Measurements from ENCODE around the gene ACOT8. TPM values are rescaled to one million over a fixed set of nuclear protein-coding genes. Genes with fewer than 3 reads are reported as not detected.
"Not testable (repeated sequence)": the region's sequence is repeated elsewhere in the genome, so short reads cannot be mapped to it uniquely, and the experiment has no call there.

ACOT8 gene
- total RNA-seq, 1 experiment from 2014 or later: 33.4 TPM

GRCh38 chr20:45878076-45878761 is 21.0 kb upstream of the ACOT8 start:
- Histone ChIP-seq H4K20me1 (ENCODE audit: insufficient read depth) (no peaks in the 10 kb centered on the region), H3K27ac (no peak overlapping the region), H3F3A (ENCODE audit: insufficient read depth, low read depth) (peaks cover 13% of the 10 kb centered on the region; the same call in 1 of the 2 replicates), H3K36me3 (ENCODE audit: low read depth) (peaks cover under 1% of the 10 kb centered on the region; the same call in 1 of the 2 replicates), H3K27me3 (ENCODE audit: insufficient read depth, low read depth) (no peaks in the 10 kb centered on the region), H3K4me1 (replicated peaks; ENCODE audit: insufficient read depth) (peaks cover 11% of the 10 kb centered on the region), H3K79me2 (ENCODE audit: low read depth) (peaks cover 21% of the 10 kb centered on the region), H3K4me2 (no peak overlapping the region), H3K4me3 (no peak overlapping the region), H3K9me3 (ENCODE audit: insufficient read depth, low read depth) (no peaks in the 10 kb centered on the region), H3K9me2 (ENCODE audit: insufficient read depth) (no peaks in the 10 kb centered on the region), H2AFZ (no peak overlapping the region)
- POLR2A ChIA-PET (ENCODE audit: unreplicated experiment): no interaction called here
- CTCF ChIA-PET: no interaction called here
- DNase-seq: no peak
- intact Hi-C loops (cut with micrococcal nuclease; ENCODE audit: unreplicated experiment): no loop called here
- TF ChIP-seq CTCF (conservative IDR thresholded peaks at IDR 0.05) (no peak), EZH2 (IDR thresholded peaks at IDR 0.05; ENCODE audit: low read depth) (no peak)
- BruUV-seq (replicated peaks): no TSS peak

- Histone ChIP-seq H3K27me3 (ENCODE audit: insufficient read depth, low read depth) (no peaks in the 10 kb centered on the region), H3K4me2 (no peak overlapping the region), H2AFZ (no peak overlapping the region), H3K27ac (no peak overlapping the region), H3K4me1 (replicated peaks; ENCODE audit: insufficient read depth) (peaks cover 18% of the 10 kb centered on the region), H3F3A (ENCODE audit: insufficient read depth, low read depth) (peaks cover 14% of the 10 kb centered on the region; the same call in 1 of the 2 replicates), H3K79me2 (ENCODE audit: low read depth) (no peaks in the 10 kb centered on the region), H3K36me3 (ENCODE audit: low read depth) (no peaks in the 10 kb centered on the region), H3K4me3 (no peak overlapping the region), H4K20me1 (ENCODE audit: insufficient read depth) (no peaks in the 10 kb centered on the region), H3K9me2 (ENCODE audit: insufficient read depth) (no peaks in the 10 kb centered on the region), H3K9me3 (ENCODE audit: insufficient read depth, low read depth) (no peaks in the 10 kb centered on the region)
- intact Hi-C loops (cut with micrococcal nuclease; ENCODE audit: unreplicated experiment): no loop called here
- peak in 1 of 2 experiments; percentile 25 for DNase-seq
- TF ChIP-seq CTCF (conservative IDR thresholded peaks at IDR 0.05) (no peak), EZH2 (IDR thresholded peaks at IDR 0.05; ENCODE audit: low read depth) (no peak)
- no TSS peak for BruUV-seq (replicated peaks)
- ChIA-PET POLR2A (ENCODE audit: unreplicated experiment) (no interaction called here), CTCF (no interaction called here)
Observed at GRCh38 chr20:45874576-45874975, 17.4 kb upstream of the ACOT8 start.

GRCh38 chr20:45874104-45874481 is 16.9 kb upstream of the ACOT8 start:
- H3K9me2 ChIP-seq (ENCODE audit: insufficient read depth); CTCF ChIA-PET; BruUV-seq (replicated peaks); intact Hi-C loops (cut with micrococcal nuclease; ENCODE audit: unreplicated experiment); H3K27me3 ChIP-seq (ENCODE audit: insufficient read depth, low read depth); H4K20me1 ChIP-seq (ENCODE audit: insufficient read depth); H3K4me3 ChIP-seq; DNase-seq; H3K4me2 ChIP-seq; H3K9me3 ChIP-seq (ENCODE audit: insufficient read depth, low read depth); POLR2A ChIA-PET (ENCODE audit: unreplicated experiment); H2AFZ ChIP-seq; H3K36me3 ChIP-seq (ENCODE audit: low read depth); H3K79me2 ChIP-seq (ENCODE audit: low read depth); H3K27ac ChIP-seq: not testable (repeated sequence)
- Histone ChIP-seq H3K4me1 (replicated peaks; ENCODE audit: insufficient read depth) (peaks cover 18% of the 10 kb centered on the region), H3F3A (ENCODE audit: insufficient read depth, low read depth) (peaks cover 14% of the 10 kb centered on the region; the same call in 1 of the 2 replicates)

Measured in PC-9 (cell line).